Tibial nerve (tissue), 4 donors: ENCODE measurements around the gene STARD13. TPM values are rescaled to one million over a fixed set of nuclear protein-coding genes. Genes with fewer than 3 reads are reported as not detected.

Experiments
- DNase-seq, 2 donors: peaks; one replicate each; pipeline ENCODE4 v3.0.0-alpha.2; 2019; ENCODE audit warnings: low spot score in 2 of 2
- H3K27ac ChIP-seq, 4 donors: fragments of 200-600 bp; sonication (generic) in 3 of 4; one replicate each; pipeline ENCODE4 v1.5.1; 2017 to 2019; ENCODE audit warnings: mild to moderate bottlenecking in 1 of 4
- H3K27me3 ChIP-seq, 2 donors: fragments of 200-600 bp; sonication (generic) in 1 of 2; one replicate each; pipeline versions ENCODE4 v1.5.1 to v1.6.0; 2017 to 2019
- H3K36me3 ChIP-seq, 3 donors: fragments of 200-600 bp; sonication (generic); one replicate each; pipeline ENCODE4 v1.5.1; 2018 to 2019
- H3K4me1 ChIP-seq, 4 donors: fragments of 200-600 bp; sonication (generic) in 3 of 4; one replicate each; pipeline ENCODE4 v1.5.1; 2017 to 2019
- H3K4me3 ChIP-seq, 4 donors: fragments of 200-600 bp; sonication (generic) in 3 of 4; one replicate each; pipeline ENCODE4 v1.5.1; 2017 to 2019; ENCODE audit warnings: mild to moderate bottlenecking in 1 of 4, moderate library complexity in 1 of 4
- H3K9me3 ChIP-seq, 4 donors: fragments of 200-600 bp; sonication (generic) in 3 of 4; one replicate each; pipeline ENCODE4 v1.5.1; 2017 to 2019
- EP300 ChIP-seq, 2 donors: sonication (generic); formaldehyde crosslinking; IDR thresholded peaks; one replicate each; pipeline ENCODE4 v1.6.1; 2017; ENCODE audit warnings: antibody characterized with exemption in 2 of 2, mild to moderate bottlenecking in 1 of 2
- POLR2A ChIP-seq, 2 donors: fragments of 450-650 bp; IDR thresholded peaks; one replicate each; pipeline ENCODE4 v1.6.1; 2017; ENCODE audit warnings: antibody characterized with exemption in 2 of 2, mild to moderate bottlenecking in 2 of 2, moderate library complexity in 2 of 2
- WGBS, 2 donors: methylation state at CpG; one replicate each; pipeline ENCODE4 v1.1.5; 2018; 5-methylcytosine and 5-hydroxymethylcytosine counted together
- total RNA-seq, 4 donors: library from RNA; depleted of rRNA; stranded (reverse); fragments of >200 nt; gene quantifications; one replicate each; pipeline ENCODE4 v1.1.0, GENCODE V29; 2016
- TF ChIP-seq, protein P1 (sequence below), 5 experiments: fragments of 200-600 bp in 3 of 5; fragments of 450-650 bp in 2 of 5; sonication (generic) in 3 of 5; IDR thresholded peaks; one replicate each; pipeline ENCODE4 v1.5.1; 2016 to 2019; ENCODE audit warnings: antibody characterized with exemption in 5 of 5, mild to moderate bottlenecking in 3 of 5, moderate library complexity in 2 of 5

Gene STARD13
- total RNA-seq, 4 donors from 2014 or later, result 52.7 to 125 (median 80.0) TPM

DNA sequence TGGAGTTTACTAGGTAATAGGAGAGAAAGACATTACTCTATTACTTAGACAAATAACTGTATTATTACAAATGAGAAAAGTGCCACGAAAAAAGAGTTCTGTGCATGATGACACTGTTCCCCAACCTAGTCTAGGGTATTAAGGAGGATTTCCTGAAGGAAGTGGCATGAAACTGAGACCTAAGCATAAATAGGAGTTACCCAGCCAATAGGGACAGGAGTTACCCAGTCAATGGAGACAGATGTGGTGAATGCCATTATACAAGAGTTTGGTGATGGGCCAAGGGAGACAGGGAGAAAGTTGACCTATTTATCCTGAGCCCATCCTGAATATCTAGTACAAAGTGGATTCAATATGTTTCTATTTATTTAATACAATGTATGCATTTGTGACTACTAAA, 203.9 kb downstream of the STARD13 start:
- Histone ChIP-seq H3K4me3 (no peak overlapping the region), H3K27me3 (no peaks in the 10 kb centered on the region), H3K36me3 (no peaks in the 10 kb centered on the region), H3K27ac (no peak overlapping the region), H3K4me1 (no peaks in the 10 kb centered on the region), H3K9me3 (no peaks in the 10 kb centered on the region)
- TF ChIP-seq EP300 (IDR thresholded peaks at IDR 0.05), result no peak
- TF ChIP-seq POLR2A (IDR thresholded peaks at IDR 0.05), result no peak
- TF ChIP-seq, protein P1, sequence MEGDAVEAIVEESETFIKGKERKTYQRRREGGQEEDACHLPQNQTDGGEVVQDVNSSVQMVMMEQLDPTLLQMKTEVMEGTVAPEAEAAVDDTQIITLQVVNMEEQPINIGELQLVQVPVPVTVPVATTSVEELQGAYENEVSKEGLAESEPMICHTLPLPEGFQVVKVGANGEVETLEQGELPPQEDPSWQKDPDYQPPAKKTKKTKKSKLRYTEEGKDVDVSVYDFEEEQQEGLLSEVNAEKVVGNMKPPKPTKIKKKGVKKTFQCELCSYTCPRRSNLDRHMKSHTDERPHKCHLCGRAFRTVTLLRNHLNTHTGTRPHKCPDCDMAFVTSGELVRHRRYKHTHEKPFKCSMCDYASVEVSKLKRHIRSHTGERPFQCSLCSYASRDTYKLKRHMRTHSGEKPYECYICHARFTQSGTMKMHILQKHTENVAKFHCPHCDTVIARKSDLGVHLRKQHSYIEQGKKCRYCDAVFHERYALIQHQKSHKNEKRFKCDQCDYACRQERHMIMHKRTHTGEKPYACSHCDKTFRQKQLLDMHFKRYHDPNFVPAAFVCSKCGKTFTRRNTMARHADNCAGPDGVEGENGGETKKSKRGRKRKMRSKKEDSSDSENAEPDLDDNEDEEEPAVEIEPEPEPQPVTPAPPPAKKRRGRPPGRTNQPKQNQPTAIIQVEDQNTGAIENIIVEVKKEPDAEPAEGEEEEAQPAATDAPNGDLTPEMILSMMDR (IDR thresholded peaks at IDR 0.05), result no peak
- WGBS, 2 donors, result 67 to 79% methylated on average over 1 of the region's 1 CpG
- DNase-seq, result no peak

DNA sequence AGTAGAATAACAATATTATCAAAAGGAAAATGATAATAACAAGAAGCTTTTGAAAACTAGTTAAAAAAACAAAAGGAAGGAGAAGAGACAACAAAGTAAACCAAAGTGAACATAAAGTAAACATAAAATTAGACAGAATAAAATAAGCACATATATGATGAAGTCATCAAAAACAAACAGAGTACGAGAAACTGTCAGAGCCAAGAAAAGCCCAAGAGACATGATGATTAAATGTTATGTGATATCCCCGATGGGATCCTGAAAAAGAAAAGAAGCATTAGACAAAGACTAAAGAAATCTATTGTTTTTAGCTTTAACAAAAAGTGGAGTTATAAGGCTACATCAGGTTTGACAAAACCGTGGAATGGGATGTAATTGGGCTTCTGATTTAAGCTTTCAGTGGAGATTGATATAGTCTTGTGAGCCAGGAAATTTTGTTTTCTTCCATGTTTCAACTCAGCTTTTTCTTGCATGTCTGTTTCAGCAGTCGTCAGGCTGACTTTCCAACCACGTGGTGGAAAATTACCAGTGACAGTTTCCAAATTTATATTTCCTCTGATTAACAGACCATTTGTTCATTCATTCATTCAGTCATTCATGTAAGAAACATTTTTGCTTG, 204.5 kb downstream of the STARD13 start:
- 33 to 38% methylated on average over 5 of the region's 5 CpGs for WGBS, 2 donors
- Histone ChIP-seq H3K27me3 (no peaks in the 10 kb centered on the region), H3K4me3 (no peak overlapping the region), H3K27ac (no peak overlapping the region), H3K4me1 (no peaks in the 10 kb centered on the region), H3K36me3 (no peaks in the 10 kb centered on the region), H3K9me3 (no peaks in the 10 kb centered on the region)
- no peak for DNase-seq
- TF ChIP-seq, protein P1 (IDR thresholded peaks at IDR 0.05), result no peak
- TF ChIP-seq POLR2A (IDR thresholded peaks at IDR 0.05) (no peak), EP300 (IDR thresholded peaks at IDR 0.05) (no peak)

DNA sequence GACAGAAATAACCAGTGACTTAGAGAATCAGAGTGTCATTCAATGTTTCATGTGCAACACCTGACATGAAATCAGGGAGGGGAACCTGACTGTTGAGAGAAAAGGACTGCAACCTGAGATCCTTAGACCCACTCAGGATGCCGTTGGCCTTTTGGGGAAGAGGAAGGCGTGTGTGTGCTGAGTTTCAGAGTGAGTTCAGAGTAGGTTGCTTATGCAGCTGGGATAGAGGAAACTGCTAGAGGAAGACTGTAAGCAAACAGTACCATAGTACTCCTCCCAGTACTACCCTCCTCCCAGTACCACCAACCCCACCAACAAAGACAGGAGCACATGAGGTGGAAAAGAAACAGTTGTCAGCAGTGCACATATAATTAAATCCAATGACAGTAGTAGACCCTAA, 205.6 kb downstream of the STARD13 start:
- no peak overlapping the region for H3K27ac ChIP-seq
- DNase-seq, result no peak
- TF ChIP-seq EP300 (IDR thresholded peaks at IDR 0.05), result no peak
- TF ChIP-seq, protein P1 (IDR thresholded peaks at IDR 0.05), result no peak
- TF ChIP-seq POLR2A (IDR thresholded peaks at IDR 0.05), result no peak
- H3K4me1 ChIP-seq, result no peaks in the 10 kb centered on the region
- H3K36me3 ChIP-seq, result no peaks in the 10 kb centered on the region
- WGBS, 2 donors, result 73 to 89% methylated on average over 2 of the region's 2 CpGs
- no peak overlapping the region for H3K4me3 ChIP-seq
- no peaks in the 10 kb centered on the region for H3K9me3 ChIP-seq
- H3K27me3 ChIP-seq, result no peaks in the 10 kb centered on the region

DNA sequence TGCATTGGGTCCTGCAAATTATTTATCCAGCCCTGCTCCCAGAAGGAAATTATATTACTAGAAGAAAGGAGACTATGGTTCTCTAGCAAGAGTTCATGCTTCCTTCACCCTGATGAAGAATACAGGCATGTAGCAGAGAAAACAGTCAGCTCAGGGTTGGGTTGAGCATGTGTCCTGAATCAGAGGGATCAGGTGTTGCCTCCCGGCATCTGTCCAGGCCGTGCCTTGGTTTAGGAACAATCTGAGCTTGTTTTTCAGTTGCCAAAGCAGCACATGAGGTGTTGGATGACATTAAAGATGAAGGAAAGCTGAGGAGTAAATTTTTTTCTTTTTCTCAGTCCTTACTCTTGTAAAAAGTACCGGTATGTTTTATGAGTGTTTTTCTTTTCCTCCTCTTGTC, 207.3 kb downstream of the STARD13 start:
- Histone ChIP-seq H3K36me3 (no peaks in the 10 kb centered on the region), H3K4me1 (no peaks in the 10 kb centered on the region), H3K9me3 (no peaks in the 10 kb centered on the region), H3K27me3 (no peaks in the 10 kb centered on the region), H3K4me3 (no peak overlapping the region), H3K27ac (no peak overlapping the region)
- WGBS, 2 donors, result 84 to 85% methylated on average over 3 of the region's 3 CpGs
- DNase-seq, result no peak
- TF ChIP-seq EP300 (IDR thresholded peaks at IDR 0.05) (no peak), POLR2A (IDR thresholded peaks at IDR 0.05) (no peak)
- TF ChIP-seq, protein P1 (IDR thresholded peaks at IDR 0.05), result no peak

DNA sequence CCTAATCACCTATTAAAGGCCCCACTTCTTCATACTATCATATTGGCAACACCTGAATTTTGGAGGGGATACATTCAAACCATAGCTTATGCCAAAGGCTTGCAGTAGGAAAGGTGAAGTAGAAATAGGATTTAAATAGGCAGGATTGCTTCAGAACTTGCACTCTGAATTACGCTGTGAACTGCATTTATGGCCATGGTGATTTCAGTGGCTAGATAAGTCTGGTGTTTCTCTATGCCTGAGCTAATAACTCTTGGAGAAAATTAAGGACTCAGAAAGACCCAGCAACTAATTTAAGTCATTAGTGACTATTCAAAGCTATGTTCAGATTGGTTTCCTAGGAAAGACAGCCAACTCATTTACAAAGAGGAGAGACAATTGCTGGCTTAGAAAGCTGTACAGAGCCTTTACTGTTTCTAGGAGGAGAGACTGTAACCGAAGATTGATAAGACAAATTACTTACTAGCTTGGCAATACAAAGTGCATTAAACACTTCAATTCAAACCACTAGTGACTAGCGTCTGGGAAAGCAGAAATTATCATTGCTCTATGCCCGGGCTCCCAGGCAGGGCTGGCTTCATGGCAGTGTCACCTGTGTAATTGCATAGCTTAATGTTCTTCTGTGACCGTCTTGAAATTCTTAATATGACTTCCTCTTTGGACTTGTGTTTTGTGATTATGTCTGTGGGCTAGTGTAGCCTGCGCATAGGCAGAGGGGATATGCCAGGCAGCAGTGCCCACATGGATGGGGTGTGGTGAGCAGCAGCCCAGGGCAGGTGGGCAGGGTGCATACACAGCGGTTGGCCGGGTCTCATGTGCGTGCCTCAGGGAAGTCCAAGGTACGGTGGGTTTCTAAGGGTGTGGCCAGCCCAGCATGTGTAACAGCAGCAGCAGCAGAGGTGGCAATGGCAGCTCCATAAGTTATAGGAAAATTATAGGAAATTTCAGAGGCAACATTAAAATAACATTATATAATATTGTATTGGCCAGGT, 209.3 kb downstream of the STARD13 start:
- Histone ChIP-seq H3K4me1 (no peaks in the 10 kb centered on the region), H3K27me3 (no peaks in the 10 kb centered on the region), H3K36me3 (no peaks in the 10 kb centered on the region), H3K27ac (no peak overlapping the region), H3K9me3 (no peaks in the 10 kb centered on the region), H3K4me3 (no peak overlapping the region)
- WGBS, 2 donors, result 79 to 80% methylated on average over 10 of the region's 10 CpGs
- TF ChIP-seq EP300 (IDR thresholded peaks at IDR 0.05), result no peak
- no peak for TF ChIP-seq POLR2A (IDR thresholded peaks at IDR 0.05)
- TF ChIP-seq, protein P1 (IDR thresholded peaks at IDR 0.05), result no peak
- no peak for DNase-seq
